Measurements from ENCODE around the gene USP47. TPM values are rescaled to one million over a fixed set of nuclear protein-coding genes. Genes with fewer than 3 reads are reported as not detected.

Gene USP47
- total and polyA plus RNA-seq, 2 of the 13 experiments (the other 11 are each of a cell fraction or from before 2014, with no cell fraction given): 12.2 to 52.7 TPM

DNA sequence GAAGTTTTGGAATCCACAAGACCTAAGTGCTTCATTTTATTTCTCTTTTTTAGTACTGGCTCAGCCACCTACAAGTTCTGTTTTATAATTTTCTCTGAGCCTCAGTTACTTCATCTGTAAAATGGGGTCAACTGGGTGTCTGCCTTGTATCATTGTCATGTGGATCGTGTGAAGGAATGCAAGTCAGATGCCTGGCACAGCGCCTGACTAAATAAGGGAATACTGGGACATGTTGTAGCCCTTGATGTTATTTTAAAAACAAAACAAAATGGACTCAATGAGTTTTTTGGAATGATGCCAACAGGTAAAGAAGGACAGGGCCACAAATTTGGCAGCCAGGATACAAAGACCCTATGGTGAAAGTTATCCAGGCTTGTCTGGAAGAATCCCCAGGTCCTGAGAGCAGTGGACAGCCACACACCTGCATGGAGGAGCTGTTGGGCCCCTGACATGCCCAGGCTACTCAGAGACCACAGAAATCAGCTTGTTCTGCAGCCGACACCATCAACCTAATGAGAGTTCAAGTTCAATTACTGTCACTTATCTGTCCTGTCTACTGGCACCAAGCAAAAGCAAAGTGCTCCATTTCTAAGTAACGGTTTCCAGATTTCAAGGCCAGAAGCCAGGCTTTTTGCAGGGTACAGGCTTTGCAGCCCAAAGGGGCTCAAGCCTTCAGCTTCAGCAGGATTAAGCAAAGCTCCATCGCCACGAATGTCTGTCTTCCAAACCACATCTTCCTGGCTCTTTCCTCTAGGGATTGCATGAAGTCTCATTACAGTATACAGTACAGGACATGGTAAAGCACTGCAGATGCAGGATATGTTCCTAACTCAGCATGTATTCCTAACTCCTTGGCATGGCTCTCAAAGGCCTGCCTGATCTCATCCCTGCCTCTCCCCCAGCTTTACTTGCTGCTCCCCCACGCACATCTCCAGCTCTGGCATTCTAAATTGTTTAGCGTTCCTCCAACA, 148.3 kb downstream of the USP47 start:
- ChIA-PET CTCF (ENCODE audit: low intra/inter-chr PET ratio, low total read pairs) (no interaction called here), POLR2A (no interaction called here)
- no peak for TF ChIP-seq SALL1 (CRISPR knock-in tag; IDR thresholded peaks at IDR 0.05)
- peak; percentile 65 for TF ChIP-seq ZNF629 (CRISPR knock-in tag; conservative IDR thresholded peaks at IDR 0.05)
- no peak for TF ChIP-seq ASH2L (IDR thresholded peaks at IDR 0.05; ENCODE audit: insufficient read length, low read depth, low read length)
- no peak for FAIRE-seq
- no peak overlapping the region for H3K4me3 ChIP-seq (replicated peaks in 1 of 3; ENCODE audit: insufficient read depth in 1 of 3, low read depth in 2 of 3, low read length in 3 of 3)
- H3K9me3 ChIP-seq (ENCODE audit: low read length): no peaks in the 10 kb centered on the region
- WGBS (ENCODE audit: low lambda C conversion rate): 47% methylated on average over 5 of the region's 8 CpGs
- H4K20me1 ChIP-seq (ENCODE audit: insufficient read depth, low read length): no peaks in the 10 kb centered on the region
- H3K27me3 ChIP-seq (ENCODE audit: control insufficient read depth in 1 of 2, insufficient read depth in 2 of 2, low read length in 2 of 2): peaks cover 0 to 7% of the 10 kb centered on the region in 2 experiments; a peak in 2 of 5 replicates
- intact Hi-C loops (cut with micrococcal nuclease; ENCODE audit: unreplicated experiment): no loop called here
- no peak overlapping the region for H3K4me2 ChIP-seq (ENCODE audit: low read depth, low read length)
- no peaks in the 10 kb centered on the region for H3K36me3 ChIP-seq (replicated peaks in 1 of 2; ENCODE audit: control insufficient read depth in 1 of 2, insufficient read depth in 2 of 2, low read length in 2 of 2)
- no peak for DNase-seq (ENCODE audit: low spot score)
- in situ Hi-C loops (cut with HindIII; ENCODE audit: extremely low pct_ligation_motif_present, low pct_unique_long_range_greater_than_20kb): no loop called here
- peaks cover 36% of the 10 kb centered on the region for H3K4me1 ChIP-seq (ENCODE audit: insufficient read depth, low read length)
- no peak overlapping the region for H3K27ac ChIP-seq (ENCODE audit: extremely low read length, insufficient read depth, low read length)
- no peaks in the 10 kb centered on the region for H3K79me2 ChIP-seq (ENCODE audit: insufficient read depth, low read length)
- H3K9ac ChIP-seq (ENCODE audit: insufficient read depth, low read depth, low read length): no peak overlapping the region
- H2AFZ ChIP-seq (ENCODE audit: low read length): no peak overlapping the region
- no TSS peak for BruUV-seq (replicated peaks)
- ATAC-seq: no peak

GRCh38 chr11:11992257-11993212, 150.8 kb downstream of the USP47 start:
- H3K4me1 ChIP-seq (ENCODE audit: insufficient read depth, low read length): peaks cover 36% of the 10 kb centered on the region
- no TSS peak for BruUV-seq (replicated peaks)
- H2AFZ ChIP-seq (ENCODE audit: low read length): no peak overlapping the region
- H3K36me3 ChIP-seq (replicated peaks in 1 of 2; ENCODE audit: control insufficient read depth in 1 of 2, insufficient read depth in 2 of 2, low read length in 2 of 2): no peaks in the 10 kb centered on the region
- ATAC-seq: peak; percentile 95
- WGBS (ENCODE audit: low lambda C conversion rate): 4% methylated on average over 6 of the region's 6 CpGs
- FAIRE-seq: peak; percentile 90
- no peaks in the 10 kb centered on the region for H3K9me3 ChIP-seq (ENCODE audit: low read length)
- no peak overlapping the region for H3K4me3 ChIP-seq (replicated peaks in 1 of 3; ENCODE audit: insufficient read depth in 1 of 3, low read depth in 2 of 3, low read length in 3 of 3)
- CTCF ChIA-PET (ENCODE audit: low intra/inter-chr PET ratio, low total read pairs): no interaction called here
- POLR2A ChIA-PET: no interaction called here
- peak; percentile 84 for DNase-seq (ENCODE audit: low spot score)
- H3K27ac ChIP-seq (ENCODE audit: extremely low read length, insufficient read depth, low read length): no peak overlapping the region
- intact Hi-C loops (cut with micrococcal nuclease; ENCODE audit: unreplicated experiment) (loop anchor here (2.0 kb wide), 1 partner anchor 52 kb away; no protein-coding TSS in a partner anchor), in situ Hi-C loops (cut with HindIII; ENCODE audit: extremely low pct_ligation_motif_present, low pct_unique_long_range_greater_than_20kb) (no loop called here)
- no peaks in the 10 kb centered on the region for H4K20me1 ChIP-seq (ENCODE audit: insufficient read depth, low read length)
- no peak overlapping the region for H3K4me2 ChIP-seq (ENCODE audit: low read depth, low read length)
- peaks cover 0 to 24% of the 10 kb centered on the region in 2 experiments; a peak in 4 of 5 replicates for H3K27me3 ChIP-seq (ENCODE audit: control insufficient read depth in 1 of 2, insufficient read depth in 2 of 2, low read length in 2 of 2)
- no peaks in the 10 kb centered on the region for H3K79me2 ChIP-seq (ENCODE audit: insufficient read depth, low read length)
- no peak overlapping the region for H3K9ac ChIP-seq (ENCODE audit: insufficient read depth, low read depth, low read length)
- TF ChIP-seq SP5 (CRISPR knock-in tag; IDR thresholded peaks at IDR 0.05; ENCODE audit: borderline replicate concordance, low read depth) (peak; percentile 30; the same call in 1 of the 2 replicates), TBX2 (CRISPR knock-in tag; IDR thresholded peaks at IDR 0.05; ENCODE audit: borderline replicate concordance) (peak; percentile 60; the same call in 1 of the 2 replicates), ZNF496 (CRISPR knock-in tag; IDR thresholded peaks at IDR 0.05; ENCODE audit: insufficient replicate concordance) (no peak), FOSL2 (CRISPR knock-in tag; IDR thresholded peaks at IDR 0.05) (peak; percentile 73), NONO (IDR thresholded peaks at IDR 0.05) (no peak), NONO (CRISPR knock-in tag; conservative IDR thresholded peaks at IDR 0.05) (peak; percentile 41; the same call in 1 of the 2 replicates), ZMYM3 (CRISPR knock-in tag; IDR thresholded peaks at IDR 0.05) (peak; percentile 56; the same call in 1 of the 2 replicates), TEAD3 (CRISPR knock-in tag; optimal IDR thresholded peaks at IDR 0.05; ENCODE audit: borderline replicate concordance) (peak; percentile 97), ZMYM4 (CRISPR knock-in tag; IDR thresholded peaks at IDR 0.05) (peak; percentile 28; the same call in 1 of the 2 replicates), SOX6 (IDR thresholded peaks at IDR 0.05) (no peak), SOX6 (CRISPR knock-in tag; IDR thresholded peaks at IDR 0.05) (peak; percentile 41; the same call in 1 of the 2 replicates), ZNF558 (CRISPR knock-in tag; IDR thresholded peaks at IDR 0.05; ENCODE audit: borderline replicate concordance) (no peak), THAP11 (CRISPR knock-in tag; IDR thresholded peaks at IDR 0.05) (no peak), NR2F6 (IDR thresholded peaks at IDR 0.05) (peak; percentile 66; the same call in 1 of the 2 replicates), NR2F6 (CRISPR knock-in tag; IDR thresholded peaks at IDR 0.05) (peak; percentile 49; the same call in 1 of the 2 replicates)
